ENCODE data around the gene SP3.

DNA sequence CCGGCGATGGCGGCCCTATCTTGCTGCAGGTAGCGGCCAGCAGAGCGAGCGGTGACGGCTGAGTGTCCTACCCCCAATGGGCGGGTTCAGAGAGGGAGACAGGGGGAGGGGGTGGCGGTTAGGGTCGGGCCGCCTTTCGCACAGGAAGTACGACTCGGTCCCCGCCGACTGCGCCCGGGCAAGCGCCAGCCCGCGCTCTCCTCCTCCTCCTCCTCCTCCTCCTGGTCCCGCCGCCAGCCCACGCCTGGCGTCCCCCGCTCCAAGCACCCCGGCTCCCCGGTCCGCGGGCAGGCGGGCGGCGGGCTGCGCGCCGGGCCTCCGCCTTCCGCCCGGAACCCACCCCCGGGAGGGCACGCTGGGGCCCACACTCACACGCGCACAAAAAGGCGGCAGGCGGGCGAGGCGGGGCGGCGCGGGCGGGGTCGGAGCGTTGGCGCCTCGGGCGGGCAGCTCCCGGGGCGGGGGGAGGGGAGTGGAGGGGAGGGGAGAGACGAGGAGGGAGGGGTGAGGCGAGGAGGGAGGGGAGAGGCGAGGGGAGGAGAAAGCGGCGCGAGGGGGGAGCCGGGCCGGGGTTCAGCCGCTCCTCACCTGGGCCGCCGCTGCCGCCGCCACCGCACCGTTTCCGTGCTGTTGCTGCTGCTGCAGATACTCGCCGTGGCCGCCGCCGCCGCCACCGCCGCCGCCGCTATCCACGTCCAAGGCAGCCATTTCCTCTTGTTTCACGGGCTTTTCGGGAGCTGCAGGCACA lies 1.2 kb downstream of the SP3 start:
- TF ChIP-seq, protein P1, sequence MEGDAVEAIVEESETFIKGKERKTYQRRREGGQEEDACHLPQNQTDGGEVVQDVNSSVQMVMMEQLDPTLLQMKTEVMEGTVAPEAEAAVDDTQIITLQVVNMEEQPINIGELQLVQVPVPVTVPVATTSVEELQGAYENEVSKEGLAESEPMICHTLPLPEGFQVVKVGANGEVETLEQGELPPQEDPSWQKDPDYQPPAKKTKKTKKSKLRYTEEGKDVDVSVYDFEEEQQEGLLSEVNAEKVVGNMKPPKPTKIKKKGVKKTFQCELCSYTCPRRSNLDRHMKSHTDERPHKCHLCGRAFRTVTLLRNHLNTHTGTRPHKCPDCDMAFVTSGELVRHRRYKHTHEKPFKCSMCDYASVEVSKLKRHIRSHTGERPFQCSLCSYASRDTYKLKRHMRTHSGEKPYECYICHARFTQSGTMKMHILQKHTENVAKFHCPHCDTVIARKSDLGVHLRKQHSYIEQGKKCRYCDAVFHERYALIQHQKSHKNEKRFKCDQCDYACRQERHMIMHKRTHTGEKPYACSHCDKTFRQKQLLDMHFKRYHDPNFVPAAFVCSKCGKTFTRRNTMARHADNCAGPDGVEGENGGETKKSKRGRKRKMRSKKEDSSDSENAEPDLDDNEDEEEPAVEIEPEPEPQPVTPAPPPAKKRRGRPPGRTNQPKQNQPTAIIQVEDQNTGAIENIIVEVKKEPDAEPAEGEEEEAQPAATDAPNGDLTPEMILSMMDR (conservative IDR thresholded peaks at IDR 0.05 in 1 of 2, IDR thresholded peaks at IDR 0.05 in 1 of 2; ENCODE audit: low read depth in 1 of 2, low read length in 2 of 2), result no peak
- TF ChIP-seq EZH2 (IDR thresholded peaks at IDR 0.05; ENCODE audit: low read length, missing control alignments), result no peak

Data from fibroblast of lung (primary cell).